GM21381 (cell line): ENCODE measurements around the gene CKS2.

ENCODE experiments used
- ATAC-seq: cut with Tn5 transposase; IDR thresholded peaks from one replicate; pipeline ENCODE4 v1.9.1; 2021; ENCODE audit warnings: mild to moderate bottlenecking, moderate library complexity; ENCODE audit not compliant: unreplicated experiment

CKS2 gene

DNA sequence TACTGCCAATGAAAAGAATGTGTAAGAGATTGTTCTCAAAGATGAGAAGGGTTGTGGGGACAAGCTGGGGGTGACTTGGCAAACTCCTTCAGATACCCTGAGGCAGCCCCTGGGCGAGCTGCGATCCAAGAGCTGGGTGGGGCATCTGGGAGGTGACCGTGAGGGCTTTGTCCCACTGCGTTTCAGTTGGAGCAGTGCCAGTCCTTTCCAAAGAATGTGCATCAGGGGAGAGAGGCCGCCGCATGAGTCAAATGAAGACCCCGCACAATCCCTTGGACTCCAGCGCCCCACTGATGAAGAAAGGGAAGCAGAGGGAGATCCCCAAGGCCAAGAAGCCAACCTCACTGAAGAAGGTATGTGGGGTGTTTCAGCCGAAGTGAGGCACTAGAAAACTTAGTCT is 35.7 kb downstream of the CKS2 start:
- no peak for ATAC-seq

DNA sequence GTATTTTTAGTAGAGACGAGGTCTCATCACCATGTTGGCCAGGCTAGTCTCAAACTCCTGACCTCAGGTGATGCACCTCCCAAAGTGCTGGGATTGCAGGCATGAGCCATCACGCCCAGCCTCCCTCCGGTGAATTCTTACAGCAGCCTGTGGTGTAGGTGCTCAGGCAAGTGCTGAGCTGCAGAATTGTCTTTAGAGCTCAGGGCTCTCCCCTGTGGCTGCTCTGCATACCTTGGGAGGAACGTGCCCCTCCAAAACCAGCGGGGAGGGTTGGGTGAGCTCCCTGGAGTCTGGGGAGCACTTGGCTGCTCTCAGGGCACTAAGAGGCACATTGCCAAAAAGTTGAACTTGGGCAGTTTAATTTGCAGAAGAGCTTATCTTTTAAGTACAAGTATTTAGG is 36.7 kb downstream of the CKS2 start:
- no peak for ATAC-seq

DNA sequence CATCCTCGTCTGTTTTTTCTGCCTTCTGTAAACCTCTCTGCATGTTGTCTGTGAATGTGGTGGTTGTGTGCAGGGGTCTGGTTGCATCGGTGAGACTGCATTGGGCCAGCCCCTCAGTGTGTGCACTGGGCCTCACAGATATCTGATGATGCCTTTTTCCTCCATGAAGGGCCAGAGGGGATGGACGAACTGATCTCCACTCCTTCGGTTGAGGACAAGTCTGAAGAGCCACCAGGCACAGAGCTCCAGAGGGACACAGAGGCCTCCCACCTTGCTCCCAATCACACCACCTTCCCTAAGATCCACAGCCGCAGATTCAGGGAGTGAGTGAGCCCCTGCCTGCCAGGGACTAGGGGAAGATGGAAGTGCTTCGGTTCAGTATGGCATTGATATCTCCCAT is 38.6 kb downstream of the CKS2 start:
- ATAC-seq = no peak

DNA sequence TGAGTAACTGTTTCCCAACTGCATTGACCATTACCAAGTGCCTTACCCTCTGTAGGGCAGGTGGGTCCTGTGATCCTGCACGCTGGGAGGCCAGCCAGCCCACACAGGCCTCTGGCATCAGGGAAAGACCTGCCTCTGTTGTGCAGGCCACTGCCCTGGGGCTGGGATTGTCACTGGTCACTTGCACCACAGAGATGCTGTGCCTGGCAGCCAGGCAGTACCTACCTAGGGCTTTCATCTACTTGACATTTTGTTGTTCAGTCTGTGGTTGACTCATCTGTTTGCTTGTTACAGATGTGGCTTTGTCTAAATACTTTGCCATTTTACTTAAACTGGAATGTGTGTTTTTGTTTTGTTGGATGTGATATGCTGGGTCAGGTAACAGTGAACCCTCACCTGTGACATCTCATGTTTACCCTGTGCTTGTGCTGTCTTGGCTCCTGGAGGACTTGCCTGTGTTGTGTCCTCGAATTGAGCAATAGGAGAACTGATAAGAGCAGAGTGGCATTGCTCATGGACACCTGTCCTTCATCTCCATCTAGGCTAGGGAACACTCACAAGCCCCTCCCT is 40.1 kb downstream of the CKS2 start:
- ATAC-seq = no peak

DNA sequence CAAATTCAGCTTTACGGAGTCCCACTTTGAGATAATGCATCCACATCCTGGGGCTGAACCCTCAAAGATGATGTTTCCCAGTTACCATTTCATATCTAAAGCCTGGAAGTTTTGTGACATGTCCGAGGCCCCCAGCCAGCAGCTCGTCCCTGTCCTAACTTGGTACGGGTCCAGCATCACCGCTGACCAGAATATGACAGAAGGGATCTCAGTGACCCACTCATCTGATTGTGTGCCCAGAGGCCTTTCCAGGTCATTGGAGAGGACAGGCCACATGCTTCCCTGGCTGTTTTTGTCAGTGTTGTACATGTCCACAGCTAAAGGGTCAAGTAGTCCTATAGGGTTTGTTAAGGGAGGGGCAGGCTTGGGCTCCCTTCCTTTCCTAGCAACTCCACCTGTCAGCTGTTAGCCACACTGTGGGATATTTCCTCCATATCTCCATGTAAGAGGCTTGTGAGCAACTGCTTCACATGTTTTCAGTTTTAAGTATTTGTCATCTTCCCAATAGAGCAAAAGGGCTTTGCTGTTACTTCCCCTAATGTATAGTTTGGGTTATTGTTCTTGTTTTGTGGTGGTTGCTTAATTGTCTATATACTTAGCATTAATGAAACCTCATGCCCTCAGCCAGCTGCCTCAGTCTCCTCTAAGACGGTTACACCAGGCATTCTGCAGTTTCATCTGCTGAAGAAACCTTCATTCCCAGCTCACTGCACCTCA is 40.7 kb downstream of the CKS2 start:
- no peak for ATAC-seq

DNA sequence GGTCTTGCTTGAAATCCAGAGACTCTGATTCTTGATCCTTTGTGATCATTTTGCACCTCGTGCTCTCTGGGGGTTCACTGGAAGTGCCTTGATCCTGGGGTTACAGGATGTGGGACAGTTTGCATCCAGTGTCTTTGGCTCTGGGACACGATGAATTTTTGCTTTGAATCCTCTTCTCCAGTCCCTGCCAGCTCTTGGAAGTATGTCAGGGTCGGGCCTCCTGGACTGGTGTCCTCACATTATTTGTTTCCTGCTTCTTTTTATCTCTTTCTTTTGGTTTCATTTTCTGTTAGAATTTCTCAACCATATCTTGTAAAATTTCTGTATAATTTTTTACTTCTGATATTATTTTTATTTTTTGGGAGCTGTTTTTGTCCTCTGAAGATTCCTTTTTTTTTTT is 41.5 kb downstream of the CKS2 start:
- ATAC-seq = no peak

DNA sequence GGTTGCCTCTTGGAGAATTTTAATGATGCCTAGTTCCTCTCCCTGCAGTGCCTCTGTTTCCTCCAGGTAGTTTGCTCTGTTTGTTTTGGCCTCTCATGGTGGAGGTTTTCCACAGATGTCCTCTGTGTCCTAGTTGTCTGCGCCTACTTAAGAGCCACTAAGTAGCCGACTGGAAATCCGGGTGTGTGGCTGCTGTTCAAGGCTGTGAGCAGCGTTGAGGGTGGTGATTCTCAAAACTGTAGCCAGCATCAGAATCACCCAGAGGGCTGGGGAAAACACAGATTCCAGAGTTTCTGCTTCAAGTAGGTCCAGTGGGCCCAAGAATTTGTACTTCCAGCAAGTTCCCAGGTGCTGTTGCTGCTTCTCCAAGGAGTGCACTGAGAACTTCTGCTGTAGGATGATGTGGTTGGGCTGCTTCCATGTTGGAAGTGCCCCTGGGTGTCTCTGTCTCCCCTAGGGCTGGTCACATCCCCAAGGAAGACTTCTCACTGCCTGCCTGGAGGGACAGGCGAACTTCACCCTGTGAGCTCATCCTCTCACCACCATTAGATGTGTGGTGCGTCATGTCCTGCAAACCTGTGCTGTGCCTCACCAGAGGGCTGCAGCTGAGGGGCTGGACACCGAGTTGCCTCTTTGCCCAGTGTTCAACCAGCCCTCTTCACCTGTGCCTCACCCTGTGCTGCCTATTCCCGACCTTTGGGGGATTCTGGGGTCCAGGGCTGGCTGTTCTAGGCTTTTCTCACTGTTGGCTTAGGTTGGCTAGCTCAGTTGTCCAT is 42.1 kb downstream of the CKS2 start:
- no peak for ATAC-seq

DNA sequence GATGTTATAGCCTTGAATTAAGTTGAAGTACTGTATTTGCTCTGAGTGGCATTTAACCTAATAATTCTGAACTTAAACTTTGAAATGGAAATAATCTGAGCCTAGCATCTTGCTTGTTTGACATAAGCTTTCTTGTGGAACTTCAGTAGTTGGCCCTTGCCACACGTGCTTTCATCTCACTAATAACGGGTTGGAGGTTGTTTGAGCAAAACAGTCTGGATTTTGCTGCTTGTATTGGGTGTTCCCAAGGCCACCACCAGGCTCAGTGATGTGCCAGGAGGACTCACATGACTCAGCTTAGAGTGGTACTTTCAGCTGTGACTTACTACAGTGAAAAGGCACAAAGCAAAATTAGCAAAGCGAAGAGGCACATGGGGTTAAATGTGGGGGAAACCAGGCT is 43.0 kb downstream of the CKS2 start:
- no peak for ATAC-seq

DNA sequence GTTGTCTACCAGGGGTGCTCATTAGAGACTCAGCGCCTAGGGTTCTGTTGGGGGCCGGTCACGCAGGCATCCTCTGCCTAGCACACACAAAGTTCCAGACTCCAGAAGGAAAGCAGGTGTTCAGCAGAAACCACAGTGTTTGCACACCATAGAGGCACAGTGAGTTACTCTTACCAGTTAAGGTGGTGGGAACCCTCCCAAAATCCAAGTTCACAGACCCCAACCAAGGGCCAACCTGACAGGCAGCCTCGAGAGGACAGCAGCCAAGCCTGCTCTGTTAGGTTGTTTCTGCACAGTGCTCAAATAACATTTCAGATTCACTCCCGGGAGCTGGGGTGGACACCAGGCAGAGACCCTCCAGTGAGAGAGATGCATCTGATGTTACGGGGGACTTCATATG is 43.5 kb downstream of the CKS2 start:
- ATAC-seq = no peak

DNA sequence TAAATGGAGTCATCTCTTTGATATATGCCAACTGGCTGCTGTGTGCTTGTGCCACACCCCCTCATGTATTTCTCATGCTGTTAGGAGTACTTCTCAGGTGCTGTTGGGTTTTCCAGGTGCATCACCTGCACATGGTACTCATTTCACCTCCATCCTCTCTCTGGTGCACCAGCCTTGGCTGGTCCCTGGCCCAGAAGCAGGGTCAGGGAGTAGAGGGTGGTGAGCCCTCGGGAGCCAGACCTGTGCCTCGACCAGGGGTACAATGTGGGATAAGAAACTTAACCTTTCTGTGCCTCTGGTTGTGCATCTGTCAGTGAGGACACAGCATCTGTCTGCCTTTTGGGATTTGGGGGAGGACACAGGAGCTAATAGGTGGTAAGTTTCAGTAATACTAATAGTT is 45.8 kb downstream of the CKS2 start:
- ATAC-seq = no peak

DNA sequence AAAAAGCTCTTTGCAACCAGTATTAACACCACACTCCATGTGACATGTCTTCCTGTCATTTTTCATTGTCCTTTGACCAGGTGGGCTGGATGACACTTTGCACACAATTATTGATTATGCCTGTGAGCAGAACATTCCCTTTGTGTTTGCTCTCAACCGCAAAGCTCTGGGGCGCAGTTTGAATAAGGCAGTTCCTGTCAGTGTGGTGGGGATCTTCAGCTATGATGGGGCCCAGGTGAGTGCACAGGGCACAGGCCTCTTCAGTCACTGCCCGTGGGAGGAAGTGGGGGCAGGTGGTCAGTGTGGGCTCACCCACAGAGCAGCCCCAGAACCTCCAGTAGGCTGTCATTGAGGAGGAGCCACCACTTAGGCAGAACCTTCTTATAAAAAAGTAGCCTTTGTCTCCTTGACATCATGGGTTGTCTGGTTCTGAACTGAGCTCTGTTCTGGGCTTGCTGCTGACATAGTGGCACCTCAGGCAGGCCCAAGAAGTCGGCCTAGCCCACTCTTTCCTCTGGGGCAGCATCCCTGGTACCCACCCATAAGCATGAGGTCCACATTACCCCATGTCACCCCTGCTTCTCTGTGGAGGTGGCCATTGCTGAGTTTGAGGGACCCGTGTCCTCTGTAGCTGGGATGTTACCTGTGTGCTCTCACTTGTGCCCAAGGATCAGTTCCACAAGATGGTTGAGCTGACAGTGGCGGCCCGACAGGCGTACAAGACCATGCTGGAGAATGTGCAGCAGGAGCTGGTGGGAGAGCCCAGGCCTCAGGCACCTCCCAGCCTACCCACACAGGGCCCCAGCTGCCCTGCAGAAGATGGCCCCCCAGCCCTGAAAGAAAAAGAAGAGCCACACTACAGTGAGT is 46.6 kb downstream of the CKS2 start:
- no peak for ATAC-seq

DNA sequence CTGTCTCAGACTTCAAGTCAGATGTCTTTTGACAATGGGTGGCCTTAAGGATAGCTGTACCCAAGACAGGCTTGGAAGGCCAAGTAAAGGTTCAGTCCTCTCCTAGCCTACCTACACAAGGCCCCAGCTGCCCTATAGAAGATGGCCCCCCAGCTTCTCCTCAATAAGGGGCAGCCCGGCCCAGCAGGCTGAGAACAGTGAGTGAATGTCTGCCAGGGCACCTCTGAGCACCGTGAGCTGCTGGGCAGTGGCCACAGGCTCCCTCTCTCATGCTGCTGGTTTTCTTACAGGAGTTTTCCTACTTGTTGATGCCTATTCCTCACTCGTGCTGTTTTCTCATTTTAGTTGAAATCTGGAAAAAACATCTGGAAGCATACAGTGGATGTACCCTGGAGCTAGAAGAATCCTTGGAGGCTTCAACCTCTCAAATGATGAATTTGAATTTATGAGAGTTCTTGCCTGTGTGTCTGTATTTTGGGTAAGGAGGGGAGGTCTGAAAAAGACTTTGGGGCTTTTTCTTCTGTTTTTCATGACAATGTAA is 47.5 kb downstream of the CKS2 start:
- no peak for ATAC-seq

DNA sequence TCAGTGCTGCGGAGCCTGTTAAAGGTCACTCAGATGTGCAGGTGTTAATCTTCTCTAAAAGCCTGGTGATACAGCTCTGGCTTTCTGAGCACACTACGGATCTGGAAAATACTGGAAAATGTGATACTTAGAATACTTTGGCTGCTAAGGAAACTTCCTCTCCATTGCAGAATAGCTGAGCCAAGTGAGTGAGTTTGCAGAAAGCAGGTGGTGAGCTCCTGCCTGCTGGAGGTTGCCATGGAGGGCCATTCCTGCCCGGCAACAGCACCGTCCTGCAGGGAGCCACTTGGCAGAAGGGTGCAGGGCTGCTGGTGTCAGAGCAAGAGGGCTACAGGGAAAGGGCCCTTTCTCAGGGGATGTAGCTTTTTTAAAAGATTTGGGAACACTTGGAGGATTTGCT is 48.0 kb downstream of the CKS2 start:
- ATAC-seq = no peak

DNA sequence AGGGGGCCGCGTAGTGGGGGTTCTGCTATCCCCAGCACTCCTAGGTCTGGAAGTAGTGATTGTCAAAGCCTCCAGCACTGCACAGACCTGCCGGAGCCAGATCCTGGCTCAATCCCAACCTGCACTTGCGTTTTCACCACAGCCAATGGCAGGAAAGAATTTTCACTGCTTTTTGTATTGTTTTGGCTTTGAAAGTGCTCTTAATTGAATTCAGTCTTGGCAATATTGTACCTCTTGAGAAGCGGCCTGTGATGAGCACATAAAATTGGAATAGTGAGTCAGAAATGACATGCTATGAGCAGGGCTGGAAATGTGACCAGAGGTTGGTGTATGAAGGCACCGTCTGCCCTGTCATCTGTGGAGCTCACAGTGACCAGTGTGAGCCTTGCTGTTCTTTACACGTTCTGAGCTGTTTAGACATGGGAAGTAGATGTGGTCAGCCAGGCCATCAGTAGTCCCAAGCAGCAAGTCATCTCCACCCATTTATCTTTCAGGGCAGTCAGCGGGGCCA is 48.8 kb downstream of the CKS2 start:
- no peak for ATAC-seq

DNA sequence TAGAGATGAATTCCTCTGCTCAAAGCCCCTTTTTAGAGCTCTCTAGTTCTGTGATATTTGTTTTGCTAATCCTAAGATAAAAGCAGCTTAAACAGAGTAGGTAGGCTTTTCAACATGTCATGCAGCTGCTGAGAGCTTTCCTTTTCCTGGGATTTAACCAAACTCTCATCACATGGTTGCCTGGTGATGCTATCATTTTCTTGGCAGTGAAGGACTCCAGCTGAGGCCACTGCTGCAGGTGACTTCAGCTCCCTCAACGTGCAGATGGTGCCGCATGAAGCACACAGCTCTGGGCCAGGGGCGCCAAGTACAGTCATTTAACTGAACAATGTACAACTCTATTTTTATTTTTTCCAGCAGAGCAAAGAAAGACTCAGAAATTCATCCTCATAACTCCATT is 49.5 kb downstream of the CKS2 start:
- no peak for ATAC-seq

DNA sequence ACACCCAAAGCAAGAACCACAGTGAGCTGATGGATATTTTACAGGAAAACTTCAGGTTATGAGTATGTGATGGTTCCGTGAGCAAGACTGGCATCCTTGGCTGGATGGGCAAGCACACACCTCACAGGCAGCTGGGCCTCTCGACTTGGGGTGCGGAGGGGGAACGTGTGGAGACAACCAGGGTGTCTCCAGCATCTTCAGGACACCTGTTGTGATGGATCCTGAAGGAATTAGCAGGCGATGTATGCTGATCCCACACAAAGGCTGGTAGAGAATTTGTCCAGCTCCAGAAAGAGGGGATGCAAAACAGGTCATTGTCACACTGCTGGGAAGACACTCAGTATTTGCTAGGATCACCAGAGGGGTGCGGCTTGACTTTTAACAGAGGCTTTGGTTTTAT is 50.0 kb downstream of the CKS2 start:
- ATAC-seq = no peak

DNA sequence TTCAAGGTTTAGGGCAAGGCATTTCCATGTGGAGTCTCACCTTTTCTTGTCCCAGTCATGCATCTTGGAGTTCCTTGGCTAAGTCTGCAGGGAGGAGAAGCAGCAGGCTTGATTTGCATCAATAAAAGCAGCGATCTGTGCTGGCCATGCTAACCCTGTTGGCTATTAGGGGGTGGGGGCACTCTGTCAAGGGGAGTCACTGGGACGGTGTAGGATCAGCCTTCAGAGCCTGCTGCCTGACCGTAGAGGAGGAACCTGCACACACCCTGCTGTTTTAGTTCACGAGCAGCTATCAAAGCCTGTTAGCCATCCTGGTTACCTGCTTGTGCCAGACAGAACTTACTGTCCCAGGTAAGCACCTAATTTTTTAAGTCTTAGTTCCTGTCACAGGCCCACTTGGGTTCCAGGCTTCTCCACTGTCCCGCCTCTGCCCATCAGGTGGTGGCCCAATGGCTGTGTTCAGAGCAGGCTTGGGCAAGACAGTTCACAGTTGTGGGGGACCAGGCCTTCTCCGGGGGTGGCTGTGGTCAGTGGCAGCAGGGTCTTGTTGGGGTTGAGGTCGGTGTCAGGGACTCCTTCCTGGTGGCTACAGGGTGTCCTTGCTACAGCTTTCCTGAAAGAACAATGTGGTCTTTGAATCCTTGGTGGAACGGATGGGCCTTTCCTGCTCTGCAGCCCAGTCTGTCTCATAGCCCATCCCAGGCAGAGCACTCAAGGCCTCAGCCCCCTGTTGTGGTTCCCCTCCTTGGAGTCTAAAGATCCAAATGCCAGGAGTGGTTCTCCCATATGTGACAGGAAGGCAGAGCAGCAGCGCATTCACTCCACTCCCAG is 51.0 kb downstream of the CKS2 start:
- ATAC-seq = no peak

DNA sequence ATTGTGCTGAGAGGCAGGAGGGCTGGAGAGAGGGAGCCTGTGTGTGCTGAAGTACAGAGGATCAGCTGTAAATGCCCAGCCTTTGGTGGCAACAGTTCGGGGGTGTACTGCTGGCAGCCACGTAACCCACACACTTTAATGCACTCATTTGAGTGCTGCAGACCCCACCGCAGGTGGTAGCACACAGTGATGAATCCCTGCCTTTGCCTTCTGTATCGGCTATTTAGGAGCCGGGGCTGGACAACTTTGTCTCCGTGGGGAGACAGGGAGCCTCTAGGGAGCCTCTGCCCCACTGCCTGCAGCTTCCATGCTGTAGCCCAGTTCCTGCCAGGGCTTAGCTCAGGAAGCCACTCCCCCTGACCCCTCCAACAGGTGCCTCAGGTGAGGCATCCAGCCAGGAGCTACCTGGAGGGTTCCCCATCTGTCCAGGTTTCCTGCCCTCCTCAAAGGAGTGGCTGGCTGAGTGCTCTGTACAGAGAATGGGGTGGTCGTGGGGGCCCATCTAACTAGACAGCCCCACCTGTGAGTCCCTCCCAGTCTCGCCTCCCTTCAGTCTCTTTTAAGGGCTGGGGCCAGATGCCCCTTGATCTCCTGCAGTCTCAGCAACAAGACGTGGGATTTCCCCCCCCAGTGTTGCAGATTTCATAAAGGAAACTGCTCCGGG is 51.8 kb downstream of the CKS2 start:
- ATAC-seq = no peak

DNA sequence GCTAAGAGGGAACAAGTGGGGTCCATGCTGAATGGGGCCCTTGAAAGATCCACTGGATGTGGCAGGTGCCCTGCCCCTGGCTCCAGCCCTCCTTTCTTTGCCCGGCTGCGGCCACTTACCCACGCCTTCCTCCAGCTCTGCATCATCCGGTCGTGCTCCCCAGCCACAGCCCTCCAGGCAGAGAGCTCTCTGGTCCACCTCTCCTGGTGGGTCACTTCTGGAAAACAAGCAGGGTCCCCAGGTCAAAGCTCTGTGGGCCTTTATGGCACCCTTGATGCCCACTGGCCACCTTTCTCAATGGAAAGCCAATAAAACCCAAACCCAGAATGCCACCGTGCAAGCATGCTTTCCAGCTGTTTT is 52.3 kb downstream of the CKS2 start:
- ATAC-seq = no peak
